Measurements from ENCODE around the gene KLHDC7A.

DNA sequence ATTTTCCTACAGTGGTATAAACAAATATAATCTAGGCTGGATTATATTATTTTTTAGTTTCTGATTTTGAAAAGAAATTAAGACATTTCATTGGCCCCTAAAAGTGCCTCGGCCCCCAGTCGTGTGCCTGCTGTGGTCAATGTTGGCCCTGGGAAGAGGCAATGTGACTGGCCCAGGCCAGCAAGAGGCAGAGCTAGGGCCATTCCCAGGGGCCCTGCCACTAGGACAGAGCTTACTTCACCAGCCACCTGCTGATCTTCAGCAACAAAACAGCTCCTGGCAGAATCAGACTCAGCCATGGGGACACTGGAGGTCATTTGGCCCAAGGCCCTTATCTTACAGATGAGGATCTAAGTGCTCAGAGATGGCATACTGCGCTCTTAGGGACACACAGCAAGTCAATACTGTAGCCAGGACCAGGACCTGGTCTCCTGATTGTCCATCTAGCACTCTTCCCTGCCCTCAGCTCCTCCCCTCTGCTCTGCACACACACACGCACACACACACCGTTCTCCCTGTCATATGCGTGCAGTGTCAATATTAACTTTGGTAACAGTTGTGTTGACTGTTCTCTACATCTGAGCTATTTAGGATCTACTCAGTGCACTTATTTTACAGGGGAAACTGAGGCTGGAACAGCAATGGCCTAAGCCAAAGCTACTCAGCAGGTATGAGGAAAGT, 16.6 kb upstream of the KLHDC7A start:
- TF ChIP-seq, protein P1, sequence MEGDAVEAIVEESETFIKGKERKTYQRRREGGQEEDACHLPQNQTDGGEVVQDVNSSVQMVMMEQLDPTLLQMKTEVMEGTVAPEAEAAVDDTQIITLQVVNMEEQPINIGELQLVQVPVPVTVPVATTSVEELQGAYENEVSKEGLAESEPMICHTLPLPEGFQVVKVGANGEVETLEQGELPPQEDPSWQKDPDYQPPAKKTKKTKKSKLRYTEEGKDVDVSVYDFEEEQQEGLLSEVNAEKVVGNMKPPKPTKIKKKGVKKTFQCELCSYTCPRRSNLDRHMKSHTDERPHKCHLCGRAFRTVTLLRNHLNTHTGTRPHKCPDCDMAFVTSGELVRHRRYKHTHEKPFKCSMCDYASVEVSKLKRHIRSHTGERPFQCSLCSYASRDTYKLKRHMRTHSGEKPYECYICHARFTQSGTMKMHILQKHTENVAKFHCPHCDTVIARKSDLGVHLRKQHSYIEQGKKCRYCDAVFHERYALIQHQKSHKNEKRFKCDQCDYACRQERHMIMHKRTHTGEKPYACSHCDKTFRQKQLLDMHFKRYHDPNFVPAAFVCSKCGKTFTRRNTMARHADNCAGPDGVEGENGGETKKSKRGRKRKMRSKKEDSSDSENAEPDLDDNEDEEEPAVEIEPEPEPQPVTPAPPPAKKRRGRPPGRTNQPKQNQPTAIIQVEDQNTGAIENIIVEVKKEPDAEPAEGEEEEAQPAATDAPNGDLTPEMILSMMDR (conservative IDR thresholded peaks at IDR 0.05; ENCODE audit: low read depth, low read length), result no peak
- TF ChIP-seq EZH2 (IDR thresholded peaks at IDR 0.05; ENCODE audit: borderline replicate concordance, low read depth, low read length, poor library complexity, severe bottlenecking), result no peak

Data from A673 (cell line).